Dermis blood vessel endothelial cell (primary cell): ENCODE data around the gene FGF2. TPM values are rescaled to one million over a fixed set of nuclear protein-coding genes. Genes with fewer than 3 reads are reported as not detected.
"Not testable (repeated sequence)": the region's sequence is repeated elsewhere in the genome, so short reads cannot be mapped to it uniquely, and the experiment has no call there.

Source experiments
- DNase-seq: peaks from one replicate; pipeline ENCODE4 v3.0.0; 2010
- total RNA-seq: library from RNA; depleted of rRNA; stranded (reverse); fragments of >200 nt; gene quantifications from 2 replicates; pipeline ENCODE4 v1.2.3, GENCODE V29; 2014

The FGF2 gene
- total RNA-seq, 1 donor from 2014 or later = 31.8 TPM

GRCh38 chr4:122847931-122848330, 21.3 kb downstream of the FGF2 start:
- DNase-seq = no peak

DNA sequence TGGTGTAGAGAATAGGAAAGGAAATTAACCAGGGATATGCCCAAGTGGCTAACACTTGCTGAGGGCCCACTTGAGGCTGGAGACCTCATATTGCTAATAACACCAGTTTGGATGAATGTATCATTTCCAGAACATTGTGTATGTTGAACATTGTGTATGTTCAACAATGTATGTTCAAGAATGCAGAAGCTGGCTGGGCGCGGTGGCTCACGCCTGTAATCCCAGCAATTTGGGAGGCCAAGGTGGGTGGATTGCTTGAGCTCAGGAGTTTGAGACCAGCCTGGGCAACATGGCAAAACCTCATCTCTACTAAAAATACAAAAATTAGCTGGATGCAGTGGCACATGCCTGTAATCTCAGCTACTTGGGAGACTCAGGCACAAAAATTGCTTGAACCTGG, 23.2 kb downstream of the FGF2 start:
- DNase-seq = not testable (repeated sequence)

- no peak for DNase-seq
Measured at GRCh38 chr4:122851568-122851967, 24.9 kb downstream of the FGF2 start.

GRCh38 chr4:122854447-122855352, 28.1 kb downstream of the FGF2 start:
- DNase-seq = no peak

GRCh38 chr4:122855353-122855890, 28.8 kb downstream of the FGF2 start:
- peak; percentile 69 for DNase-seq

DNA sequence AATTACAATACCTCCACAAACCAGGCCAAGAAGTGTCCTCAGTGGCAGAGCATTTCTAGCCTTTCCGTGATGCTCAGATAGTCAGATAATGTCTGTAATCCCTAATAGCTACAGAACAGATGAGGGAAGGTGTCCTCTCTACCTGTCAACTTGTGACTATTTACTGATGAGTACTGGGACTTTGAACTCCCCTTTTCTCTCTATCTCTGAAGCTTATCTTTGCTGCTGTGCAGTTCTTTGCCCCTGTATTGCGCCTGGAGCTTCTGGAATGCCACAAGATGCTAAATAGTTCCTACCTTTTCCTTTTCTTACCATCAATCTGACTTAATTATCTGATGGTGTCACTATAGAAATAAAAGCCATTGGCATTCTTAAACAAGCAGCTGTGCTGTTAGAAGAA, 30.5 kb downstream of the FGF2 start:
- DNase-seq = no peak

GRCh38 chr4:122858705-122859104, 32.1 kb downstream of the FGF2 start:
- no peak for DNase-seq

GRCh38 chr4:122861172-122861943, 34.7 kb downstream of the FGF2 start:
- DNase-seq = no peak

DNA sequence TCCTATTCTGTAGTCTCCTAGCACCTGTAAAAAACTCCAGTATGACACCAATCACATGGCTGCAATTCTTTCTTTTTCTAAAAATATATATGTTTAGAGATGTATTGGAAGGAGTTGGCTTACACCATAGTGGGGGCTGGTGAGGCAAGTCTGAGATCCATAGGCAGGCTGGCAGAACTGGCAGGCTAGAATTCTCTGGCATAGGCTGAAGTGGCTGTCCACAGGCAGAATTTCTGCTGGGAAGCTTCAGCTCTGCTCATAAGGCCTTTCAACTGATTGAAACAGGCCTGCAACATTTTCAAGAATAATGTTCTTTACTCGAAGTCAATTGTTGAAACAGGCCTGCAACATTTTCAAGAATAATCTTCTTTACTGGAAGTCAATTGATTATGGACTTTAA, 37.0 kb downstream of the FGF2 start:
- no peak for DNase-seq

DNA sequence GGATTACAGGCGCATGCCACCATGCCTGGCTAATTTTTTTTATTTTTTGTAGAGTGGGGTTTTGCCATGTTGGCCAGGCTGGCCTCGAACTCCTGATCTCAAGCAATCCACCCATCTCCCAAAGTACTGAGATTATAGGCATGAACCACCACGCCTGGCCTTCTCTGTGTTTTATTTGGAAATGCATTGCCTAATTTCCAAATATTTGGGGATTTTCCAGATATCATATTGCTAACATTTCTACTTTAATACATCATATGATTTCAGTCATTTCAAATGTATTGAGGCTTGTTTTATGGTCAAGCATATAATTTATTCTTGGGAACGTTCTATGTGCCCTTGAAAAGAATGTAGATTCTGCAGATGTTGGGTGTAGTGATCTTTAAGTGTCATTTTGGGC, 38.8 kb downstream of the FGF2 start:
- DNase-seq = no peak

GRCh38 chr4:122868235-122868634, 41.6 kb downstream of the FGF2 start:
- DNase-seq = not testable (repeated sequence)

DNA sequence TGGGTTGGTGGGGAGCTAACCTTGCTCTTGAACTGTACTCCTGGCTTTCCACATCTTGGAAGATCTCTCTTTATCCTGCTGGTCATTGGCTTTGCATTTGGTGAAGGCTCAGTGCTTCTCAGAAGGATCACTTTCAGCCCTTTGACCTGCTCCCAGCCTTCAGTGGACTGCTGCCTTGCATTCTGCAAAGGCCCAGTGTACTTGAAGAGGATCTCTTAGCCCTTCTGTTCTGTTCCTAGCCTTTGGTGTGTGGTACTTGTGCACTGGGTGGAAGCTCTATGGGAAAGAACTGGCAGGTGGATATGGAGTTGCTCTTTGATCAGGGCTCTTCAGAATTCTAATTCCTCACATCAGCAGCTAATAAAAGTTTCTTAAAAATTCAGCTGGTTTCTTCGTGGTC, 46.5 kb downstream of the FGF2 start:
- no peak for DNase-seq

- DNase-seq = peak; percentile 44
Measured at GRCh38 chr4:122873821-122874593, 47.4 kb downstream of the FGF2 start.

DNA sequence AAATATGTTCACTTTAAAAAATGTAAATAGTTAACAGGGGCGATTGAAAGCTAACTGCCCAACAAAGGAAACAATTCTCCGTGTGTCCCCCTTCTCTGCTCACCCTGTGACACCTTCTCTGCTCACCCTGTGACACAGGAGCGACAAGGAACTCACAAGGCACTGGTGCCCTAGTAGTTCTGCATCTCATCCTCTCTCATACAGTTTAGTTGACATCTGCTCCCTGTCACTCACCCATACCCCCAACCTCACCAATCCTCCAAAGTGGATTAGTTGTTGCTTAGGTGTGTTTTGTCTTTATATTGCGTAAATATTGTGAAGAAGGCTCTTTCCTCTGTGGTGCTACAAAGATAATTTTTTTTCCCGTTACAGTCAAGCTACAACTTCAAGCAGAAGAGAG, 49.3 kb downstream of the FGF2 start:
- DNase-seq = no peak

DNA sequence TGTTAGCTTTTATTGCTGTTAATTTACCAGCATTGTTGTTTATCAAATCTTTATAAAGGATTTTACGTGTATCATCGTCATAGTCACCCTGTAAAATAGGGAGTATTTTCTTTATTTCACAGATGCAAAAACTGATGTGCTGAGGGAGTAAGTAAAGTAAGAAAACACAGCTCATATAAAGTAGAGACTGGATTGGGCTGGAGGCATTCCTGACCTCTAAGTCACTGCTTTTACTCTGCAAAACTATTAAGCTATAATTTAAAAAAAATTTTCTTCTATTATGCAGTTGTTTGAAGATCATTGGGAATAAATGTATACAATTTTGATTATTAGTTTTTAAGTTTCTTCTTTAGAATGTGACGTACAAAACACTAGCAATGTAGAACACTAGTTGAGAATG, 49.8 kb downstream of the FGF2 start:
- no peak for DNase-seq

DNA sequence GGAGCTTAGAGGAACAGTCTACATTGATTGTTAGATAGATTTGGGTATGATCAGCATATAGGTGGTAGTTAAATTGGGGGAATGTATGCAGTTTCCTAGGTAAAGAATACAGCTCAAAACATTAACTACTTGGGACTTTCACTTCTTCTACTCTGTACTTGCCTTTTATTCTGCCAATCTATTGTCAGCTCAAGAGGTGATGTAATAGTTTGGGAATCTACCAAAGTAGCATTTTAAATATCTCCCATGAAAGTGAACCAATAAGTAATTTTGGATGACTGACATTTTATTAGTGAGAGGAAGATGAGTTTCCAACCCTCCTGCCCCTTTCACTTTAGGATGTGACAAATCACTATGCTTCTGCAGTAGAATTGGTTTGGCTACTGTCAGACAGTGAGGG, 52.4 kb downstream of the FGF2 start:
- DNase-seq = no peak

- no peak for DNase-seq
Measured at GRCh38 chr4:122882857-122883735, 56.5 kb downstream of the FGF2 start.

DNA sequence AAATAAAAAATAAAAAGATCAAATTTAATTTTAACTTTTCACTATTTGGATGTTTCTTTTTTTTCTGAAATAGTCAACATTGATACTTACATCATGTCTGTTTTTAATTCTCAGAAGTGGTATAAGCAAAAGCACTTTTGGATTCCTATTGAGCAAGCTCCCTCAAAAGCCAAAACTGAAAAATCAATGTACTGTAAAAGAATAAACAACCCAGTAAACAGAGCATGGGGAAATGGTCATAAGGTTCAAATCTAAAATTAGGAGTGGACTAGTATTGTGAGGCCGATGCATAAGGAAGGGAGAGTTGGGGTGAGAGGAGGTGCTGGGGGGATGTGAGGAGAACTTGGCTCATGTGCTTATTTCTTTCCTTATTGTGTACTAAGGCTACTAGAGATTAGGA, 57.9 kb downstream of the FGF2 start:
- no peak for DNase-seq

GRCh38 chr4:122889726-122890125, 63.1 kb downstream of the FGF2 start:
- DNase-seq = peak; percentile 49

GRCh38 chr4:122890147-122890795, 63.6 kb downstream of the FGF2 start:
- DNase-seq = peak; percentile 73

DNA sequence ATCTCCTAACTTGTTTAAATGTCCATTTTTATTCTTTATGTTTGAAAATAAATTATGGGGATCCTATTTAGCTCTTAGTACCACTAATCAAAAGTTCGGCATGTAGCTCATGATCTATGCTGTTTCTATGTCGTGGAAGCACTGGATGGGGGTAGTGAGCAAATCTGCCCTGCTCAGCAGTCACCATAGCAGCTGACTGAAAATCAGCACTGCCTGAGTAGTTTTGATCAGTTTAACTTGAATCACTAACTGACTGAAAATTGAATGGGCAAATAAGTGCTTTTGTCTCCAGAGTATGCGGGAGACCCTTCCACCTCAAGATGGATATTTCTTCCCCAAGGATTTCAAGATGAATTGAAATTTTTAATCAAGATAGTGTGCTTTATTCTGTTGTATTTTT, 68.2 kb downstream of the FGF2 start:
- DNase-seq = peak; percentile 46
